Stimulated activated CD4-positive, alpha-beta T cell treated with anti-CD3 and anti-CD28 coated beads, TNF-alpha, amount 100 ng/mL, for 24 hours (primary cell): Measurements from ENCODE around the gene CDK11A.
A peak's percentile ranks its signal among the peaks of the same experiment; 100 is the strongest.
"Not testable (repeated sequence)": the region's sequence is repeated elsewhere in the genome, so short reads cannot be mapped to it uniquely, and the experiment has no call there.

Source experiments
- DNase-seq, 3 experiments: peaks; one replicate each; pipeline ENCODE4 v3.0.0-alpha.2; 2020; ENCODE audit warnings: low read depth in 3 of 3

The CDK11A gene

DNA sequence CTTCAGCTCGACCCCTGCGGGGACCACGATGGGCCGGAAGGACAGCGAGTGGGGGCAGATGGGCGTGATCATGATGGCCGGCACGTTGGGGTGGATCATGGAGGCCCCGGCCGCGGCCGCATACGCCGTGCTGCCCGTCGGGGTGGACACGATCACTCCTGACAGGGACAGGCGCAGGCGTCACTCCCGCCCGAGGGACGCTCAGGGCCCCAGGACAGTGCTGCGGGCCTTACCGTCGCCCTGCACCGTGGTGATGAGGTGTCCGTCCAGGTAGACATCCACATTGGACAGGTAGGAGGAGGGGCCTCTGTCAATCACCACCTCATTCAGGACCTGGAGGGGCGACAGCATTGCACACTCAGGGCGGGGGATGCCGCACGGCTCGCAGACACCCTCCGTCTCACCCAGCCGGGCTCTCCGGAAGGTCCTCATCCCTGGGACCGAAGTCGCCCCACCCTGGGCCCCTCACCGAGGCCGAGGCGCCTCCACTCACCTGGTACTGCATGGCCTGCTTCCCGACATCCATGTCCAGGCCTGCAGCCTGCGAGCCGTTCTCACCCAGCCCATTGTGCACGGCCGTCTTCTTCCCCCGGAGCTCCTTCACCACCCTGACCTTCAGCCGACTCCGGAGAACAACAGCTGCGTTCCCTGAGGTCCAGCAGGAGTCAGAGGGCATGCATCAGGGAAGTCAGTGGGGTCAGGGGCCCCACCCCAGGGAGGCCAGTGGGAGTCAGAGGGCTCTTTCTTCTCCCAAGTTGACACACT lies 30.1 kb upstream of the CDK11A start:
- no peak for DNase-seq

GRCh38 chr1:1753607-1754005 lies 29.4 kb upstream of the CDK11A start:
- no peak for DNase-seq

- DNase-seq = no peak
These were observed 28.8 kb upstream of the CDK11A start for GRCh38 chr1:1752636-1753606.

DNA sequence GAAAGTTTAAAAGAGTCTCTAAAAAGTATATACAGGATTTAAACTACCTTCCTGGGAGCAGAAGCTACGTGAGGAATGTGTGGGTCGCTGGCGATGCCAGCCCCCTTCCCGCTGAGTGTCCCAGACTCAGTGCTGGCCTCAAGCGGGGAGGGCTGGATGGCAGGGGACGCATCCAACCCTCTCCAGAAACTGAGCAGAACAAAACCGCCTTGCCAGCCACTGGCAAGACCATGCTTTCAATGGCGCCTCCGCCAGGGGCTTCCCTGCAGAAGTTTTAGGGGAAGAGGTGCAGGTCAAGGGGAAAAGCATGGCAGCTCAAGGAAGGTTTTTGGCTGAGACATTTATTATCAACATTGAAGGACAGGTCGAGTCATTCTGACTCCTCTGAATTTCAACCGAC lies 28.0 kb upstream of the CDK11A start:
- DNase-seq = no peak

- not testable (repeated sequence) for DNase-seq
These were observed 25.8 kb upstream of the CDK11A start for GRCh38 chr1:1749941-1750340.

- no peak for DNase-seq
These were observed 24.6 kb upstream of the CDK11A start for GRCh38 chr1:1748686-1749321.

DNA sequence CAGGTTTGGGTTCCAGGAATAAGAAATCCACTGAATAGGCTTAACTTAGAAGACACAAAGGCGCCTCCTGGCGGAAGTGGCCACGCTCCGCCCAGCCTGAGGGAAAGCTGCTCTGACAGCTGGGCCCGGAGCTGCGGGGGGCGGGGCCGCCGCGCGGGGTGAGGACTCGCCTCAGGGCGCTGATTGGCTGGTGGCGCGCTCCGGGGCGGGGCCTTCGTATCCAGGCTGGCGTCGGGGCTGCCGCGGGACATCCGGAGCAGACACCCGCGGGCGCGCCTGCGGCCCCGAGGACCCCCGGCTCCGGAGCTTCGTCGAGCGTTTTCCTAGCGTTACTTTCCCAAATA lies 22.4 kb upstream of the CDK11A start:
- DNase-seq = not testable (repeated sequence)

- DNase-seq = peak; percentile 81 to 94 (median 86)
These were observed 21.8 kb upstream of the CDK11A start for GRCh38 chr1:1745651-1746565.

- DNase-seq = not testable (repeated sequence)
These were observed 18.4 kb upstream of the CDK11A start for GRCh38 chr1:1742529-1742928.

GRCh38 chr1:1741013-1741412 lies 16.9 kb upstream of the CDK11A start:
- not testable (repeated sequence) for DNase-seq

DNA sequence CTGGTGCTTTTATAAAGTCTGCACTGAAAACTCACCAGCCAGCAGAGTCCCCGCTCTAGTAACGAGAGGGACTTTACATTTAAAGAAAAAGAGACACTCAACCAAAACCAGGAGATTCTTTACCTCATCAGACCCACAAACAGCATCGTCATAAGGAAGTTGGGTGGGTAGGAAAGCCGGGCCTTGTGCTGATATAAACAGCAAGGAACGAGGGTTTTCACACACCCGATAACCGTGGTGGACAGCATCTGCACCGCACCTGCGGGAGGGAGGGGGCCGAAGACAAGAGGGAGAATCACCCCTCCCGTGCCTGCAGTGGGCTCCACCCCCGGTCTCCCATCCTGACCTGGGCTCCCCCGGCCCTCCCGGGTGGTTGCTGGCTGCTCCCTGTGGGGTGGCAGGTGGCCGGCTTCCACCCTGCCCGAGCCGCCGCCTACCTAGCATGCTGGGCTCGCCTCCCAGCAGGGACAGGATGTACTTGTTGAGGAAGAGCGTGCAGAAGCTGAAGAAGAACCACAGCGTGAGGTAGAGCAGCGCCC lies 14.7 kb upstream of the CDK11A start:
- DNase-seq = not testable (repeated sequence)

DNA sequence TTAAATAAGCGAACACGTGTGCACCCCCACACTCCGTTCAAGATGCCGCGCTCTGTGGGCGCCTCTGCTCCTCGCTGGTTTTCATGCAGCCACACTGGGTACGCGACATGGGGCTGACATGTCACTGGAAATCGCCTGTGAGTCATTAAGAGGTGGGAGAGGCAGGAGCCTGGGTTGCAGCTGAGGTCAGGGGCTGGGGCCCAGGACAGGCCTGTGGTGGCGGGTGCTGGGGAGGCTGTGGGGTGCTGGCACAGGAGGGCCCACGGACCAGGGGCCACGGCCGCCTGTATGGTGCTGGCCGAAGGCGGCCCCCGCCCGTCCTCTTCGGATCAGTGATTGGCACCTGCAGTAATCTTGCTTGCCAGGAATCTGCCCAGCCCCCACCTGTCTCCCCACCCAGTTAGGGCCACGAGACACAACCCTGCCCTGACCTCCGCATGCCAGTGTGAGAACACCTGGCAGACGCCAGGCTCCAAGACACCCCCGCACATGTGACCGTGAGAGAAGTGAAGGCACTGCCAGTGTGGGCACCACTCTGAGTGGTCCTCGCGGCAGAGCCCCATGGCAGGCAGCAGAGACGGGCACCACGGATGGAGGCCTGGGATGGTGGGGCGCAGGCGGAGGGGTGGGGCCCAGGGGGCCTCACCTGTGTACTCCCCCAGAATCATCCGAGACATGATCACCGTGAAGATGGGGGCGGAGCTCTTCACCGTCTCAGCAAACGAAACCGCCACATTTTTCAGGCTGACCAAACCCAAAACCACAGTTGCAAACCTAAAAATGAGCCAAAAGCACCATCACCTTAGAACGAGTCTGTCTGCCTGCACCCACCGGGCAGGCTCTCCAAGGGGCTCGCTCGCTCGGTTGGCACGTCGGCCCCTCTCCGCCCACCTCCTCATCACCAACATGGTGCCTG lies 13.8 kb upstream of the CDK11A start:
- not testable (repeated sequence) for DNase-seq

GRCh38 chr1:1732381-1732780 lies 8.2 kb upstream of the CDK11A start:
- DNase-seq = no peak

GRCh38 chr1:1730870-1731269 lies 6.7 kb upstream of the CDK11A start:
- no peak for DNase-seq

- not testable (repeated sequence) for DNase-seq
These were observed 6.1 kb upstream of the CDK11A start for GRCh38 chr1:1730230-1730629.

- DNase-seq = not testable (repeated sequence)
These were observed 5.1 kb upstream of the CDK11A start for GRCh38 chr1:1729116-1729816.

- not testable (repeated sequence) for DNase-seq
These were observed 4.3 kb upstream of the CDK11A start for GRCh38 chr1:1728308-1729005.

DNA sequence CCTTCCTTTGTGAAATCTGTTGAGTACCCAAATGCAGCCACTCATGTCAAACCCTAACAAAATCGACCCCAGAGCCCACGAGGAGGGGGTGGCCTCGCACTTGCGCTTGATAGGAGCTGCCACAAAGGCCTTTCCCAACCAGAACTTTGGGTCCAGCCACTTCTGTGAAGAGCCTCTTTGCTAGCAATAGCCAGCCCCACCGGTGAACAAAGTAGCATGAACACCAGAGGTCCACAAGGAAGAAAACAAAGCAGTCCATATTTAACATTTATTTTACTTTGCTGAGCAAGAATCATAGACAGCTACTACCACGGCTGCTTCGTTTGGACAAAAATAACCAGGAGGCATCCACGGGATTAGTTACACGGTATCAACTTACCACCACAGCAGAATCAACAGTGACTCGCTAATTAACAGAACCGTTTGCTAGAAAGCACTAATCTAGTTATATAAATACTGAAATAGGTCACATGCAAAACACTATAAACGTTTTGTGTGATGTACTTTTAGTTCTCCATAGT lies 3.0 kb upstream of the CDK11A start:
- not testable (repeated sequence) for DNase-seq
